BE2C (cell line): ENCODE results near the gene METRN.
A peak's percentile ranks its signal among the peaks of the same experiment; 100 is the strongest.

Experiments used
- DNase-seq: peaks from one replicate; pipeline ENCODE4 v3.0.0-alpha.2; 2020
- H3K27me3 ChIP-seq: fragments of 250-450 bp; sonication (Bioruptor Pico); 2 replicates; pipeline ENCODE4 v1.5.1; 2020; ENCODE audit warnings: mild to moderate bottlenecking
- H3K36me3 ChIP-seq: fragments of 250-450 bp; sonication (Bioruptor Pico); 2 replicates; pipeline ENCODE4 v1.5.1; 2020; ENCODE audit warnings: mild to moderate bottlenecking
- H3K4me1 ChIP-seq: fragments of 250-450 bp; sonication (Bioruptor Pico); 2 replicates; pipeline ENCODE4 v1.5.1; 2020
- H3K4me3 ChIP-seq: 2 replicates; pipeline ENCODE4 v1.5.1; 2011; ENCODE audit warnings: low read depth, low read length
- H3K9me3 ChIP-seq: fragments of 250-450 bp; sonication (Bioruptor Pico); 2 replicates; pipeline ENCODE4 v1.5.1; 2020
- TF ChIP-seq, protein P1 (sequence below): IDR thresholded peaks from 2 replicates; pipeline ENCODE4 v1.5.1; 2012; ENCODE audit warnings: mild to moderate bottlenecking, low read depth, low read length

Gene METRN

DNA sequence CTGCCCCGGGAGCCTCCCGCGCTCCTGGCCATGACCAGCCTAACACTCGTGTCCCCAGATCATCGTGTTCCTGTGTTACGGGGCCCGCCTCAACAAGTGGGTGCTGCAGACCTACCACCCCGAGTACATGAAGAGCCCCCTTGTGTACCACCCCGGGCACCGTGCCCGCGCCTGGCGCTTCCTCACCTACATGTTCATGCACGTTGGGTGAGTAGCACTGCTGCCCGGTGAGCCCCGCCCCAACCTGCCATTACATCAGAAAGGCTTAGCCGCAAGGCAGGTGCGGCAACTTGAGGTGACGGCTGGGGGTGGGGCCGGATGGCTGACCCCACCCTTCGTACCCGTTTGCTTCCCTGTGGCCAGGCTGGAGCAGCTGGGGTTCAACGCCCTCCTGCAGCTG, 38.0 kb upstream of the METRN start:
- Histone ChIP-seq H3K4me1 (peaks cover 14% of the 10 kb centered on the region), H3K27me3 (no peaks in the 10 kb centered on the region), H3K4me3 (no peak overlapping the region), H3K36me3 (peaks cover 34% of the 10 kb centered on the region), H3K9me3 (no peaks in the 10 kb centered on the region)
- DNase-seq = no peak
- TF ChIP-seq, protein P1, sequence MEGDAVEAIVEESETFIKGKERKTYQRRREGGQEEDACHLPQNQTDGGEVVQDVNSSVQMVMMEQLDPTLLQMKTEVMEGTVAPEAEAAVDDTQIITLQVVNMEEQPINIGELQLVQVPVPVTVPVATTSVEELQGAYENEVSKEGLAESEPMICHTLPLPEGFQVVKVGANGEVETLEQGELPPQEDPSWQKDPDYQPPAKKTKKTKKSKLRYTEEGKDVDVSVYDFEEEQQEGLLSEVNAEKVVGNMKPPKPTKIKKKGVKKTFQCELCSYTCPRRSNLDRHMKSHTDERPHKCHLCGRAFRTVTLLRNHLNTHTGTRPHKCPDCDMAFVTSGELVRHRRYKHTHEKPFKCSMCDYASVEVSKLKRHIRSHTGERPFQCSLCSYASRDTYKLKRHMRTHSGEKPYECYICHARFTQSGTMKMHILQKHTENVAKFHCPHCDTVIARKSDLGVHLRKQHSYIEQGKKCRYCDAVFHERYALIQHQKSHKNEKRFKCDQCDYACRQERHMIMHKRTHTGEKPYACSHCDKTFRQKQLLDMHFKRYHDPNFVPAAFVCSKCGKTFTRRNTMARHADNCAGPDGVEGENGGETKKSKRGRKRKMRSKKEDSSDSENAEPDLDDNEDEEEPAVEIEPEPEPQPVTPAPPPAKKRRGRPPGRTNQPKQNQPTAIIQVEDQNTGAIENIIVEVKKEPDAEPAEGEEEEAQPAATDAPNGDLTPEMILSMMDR = no peak

GRCh38 chr16:677316-678190, 37.4 kb upstream of the METRN start:
- H3K27me3 ChIP-seq = no peaks in the 10 kb centered on the region
- H3K4me3 ChIP-seq = no peak overlapping the region
- H3K36me3 ChIP-seq = peaks cover 34% of the 10 kb centered on the region
- peaks cover 14% of the 10 kb centered on the region for H3K4me1 ChIP-seq
- DNase-seq = no peak
- no peaks in the 10 kb centered on the region for H3K9me3 ChIP-seq
- TF ChIP-seq, protein P1 = no peak

- no peaks in the 10 kb centered on the region for H3K9me3 ChIP-seq
- TF ChIP-seq, protein P1 = no peak
- H3K36me3 ChIP-seq = peaks cover 34% of the 10 kb centered on the region
- peaks cover 14% of the 10 kb centered on the region for H3K4me1 ChIP-seq
- no peak for DNase-seq
- no peaks in the 10 kb centered on the region for H3K27me3 ChIP-seq
- no peak overlapping the region for H3K4me3 ChIP-seq
Measured at GRCh38 chr16:678209-678857, 36.6 kb upstream of the METRN start.

- peak overlapping the region; percentile 58 for H3K4me3 ChIP-seq
- no peaks in the 10 kb centered on the region for H3K27me3 ChIP-seq
- DNase-seq = peak; percentile 90
- H3K9me3 ChIP-seq = no peaks in the 10 kb centered on the region
- TF ChIP-seq, protein P1 = no peak
- H3K36me3 ChIP-seq = peaks cover 30% of the 10 kb centered on the region
- H3K4me1 ChIP-seq = peaks cover 14% of the 10 kb centered on the region
Measured at GRCh38 chr16:678858-679813, 35.8 kb upstream of the METRN start.

- peak within 1 kb of the TSS; percentile 91 for H3K4me3 ChIP-seq
- peaks cover 30% of the 10 kb centered on the region for H3K36me3 ChIP-seq
- no peaks in the 10 kb centered on the region for H3K9me3 ChIP-seq
- TF ChIP-seq, protein P1 = no peak
- DNase-seq = peak; percentile 95
- no peaks in the 10 kb centered on the region for H3K27me3 ChIP-seq
- peaks cover 14% of the 10 kb centered on the region for H3K4me1 ChIP-seq
Measured at GRCh38 chr16:679814-680624, 34.9 kb upstream of the METRN start, which contains the start of gene STUB1. Gene STUB1 (plus strand): TSS chr16:680410. CDS start chr16:680526, 116 bp downstream.
